ENCODE measurements around the gene CDK6.
"Not testable (repeated sequence)": the region's sequence is repeated elsewhere in the genome, so short reads cannot be mapped to it uniquely, and the experiment has no call there.

Gene CDK6

GRCh38 chr7:92626281-92626809 lies 210.0 kb downstream of the CDK6 start:
- intact Hi-C loops (cut with DNase I): loop anchor here (10.0 kb wide), 1 partner anchor 58 kb away; no protein-coding TSS in a partner anchor

GRCh38 chr7:92625617-92626016 lies 210.8 kb downstream of the CDK6 start:
- no peak for DNase-seq
- intact Hi-C loops (cut with DNase I): loop anchor here (10.0 kb wide), 1 partner anchor 59 kb away; no protein-coding TSS in a partner anchor

More at GRCh38 chr7:92626281-92626809, 210.0 kb downstream of the CDK6 start:
- no peak for DNase-seq

GRCh38 chr7:92624298-92624996 lies 211.9 kb downstream of the CDK6 start:
- DNase-seq: no peak
- intact Hi-C loops (cut with DNase I): loop anchor here (10.0 kb wide), 1 partner anchor 60 kb away; no protein-coding TSS in a partner anchor

GRCh38 chr7:92623544-92623943 lies 212.8 kb downstream of the CDK6 start:
- DNase-seq: no peak
- intact Hi-C loops (cut with DNase I): loop anchor here (10.0 kb wide), 1 partner anchor 61 kb away; no protein-coding TSS in a partner anchor

GRCh38 chr7:92622685-92623084 lies 213.7 kb downstream of the CDK6 start:
- intact Hi-C loops (cut with DNase I): loop anchor here (10.0 kb wide), 1 partner anchor 62 kb away; no protein-coding TSS in a partner anchor
- no peak for DNase-seq

- intact Hi-C loops (cut with DNase I): loop anchor here (10.0 kb wide), 1 partner anchor 63 kb away; no protein-coding TSS in a partner anchor
- DNase-seq: no peak
These were observed 214.3 kb downstream of the CDK6 start for GRCh38 chr7:92622030-92622429.

GRCh38 chr7:92621561-92622023 lies 214.8 kb downstream of the CDK6 start:
- intact Hi-C loops (cut with DNase I): loop anchor here (2.0 to 10.0 kb wide), 2 partner anchors 63 to 211 kb away; no protein-coding TSS in a partner anchor
- DNase-seq: no peak

GRCh38 chr7:92621026-92621540 lies 215.3 kb downstream of the CDK6 start:
- DNase-seq: peak in 40 of 42 donors; percentile 21 to 90 (median 76)
- intact Hi-C loops (cut with DNase I): loop anchor here (2.0 to 10.0 kb wide), 2 partner anchors 64 to 212 kb away; no protein-coding TSS in a partner anchor

- peak in 35 of 42 donors; percentile 28 to 89 (median 60) for DNase-seq
- intact Hi-C loops (cut with DNase I): no loop called here
These were observed 220.5 kb downstream of the CDK6 start for GRCh38 chr7:92615861-92616260.

GRCh38 chr7:92614660-92615174 lies 221.7 kb downstream of the CDK6 start:
- DNase-seq: peak; percentile 21 to 90 (median 74)
- intact Hi-C loops (cut with DNase I): no loop called here

GRCh38 chr7:92613720-92614119 lies 222.7 kb downstream of the CDK6 start:
- DNase-seq: no peak
- intact Hi-C loops (cut with DNase I): no loop called here

GRCh38 chr7:92613214-92613613 lies 223.2 kb downstream of the CDK6 start:
- DNase-seq: no peak
- intact Hi-C loops (cut with DNase I): no loop called here

GRCh38 chr7:92612501-92612900 lies 223.9 kb downstream of the CDK6 start:
- intact Hi-C loops (cut with DNase I): no loop called here
- no peak for DNase-seq

GRCh38 chr7:92611735-92612134 lies 224.6 kb downstream of the CDK6 start:
- peak in 9 of 42 donors; percentile 15 to 56 (median 45) for DNase-seq
- intact Hi-C loops (cut with DNase I): no loop called here

- DNase-seq: no peak
- intact Hi-C loops (cut with DNase I): no loop called here
These were observed 226.4 kb downstream of the CDK6 start for GRCh38 chr7:92609921-92610518.

- DNase-seq: peak in 32 of 42 donors; percentile 17 to 70 (median 46)
- intact Hi-C loops (cut with DNase I): no loop called here
These were observed 227.7 kb downstream of the CDK6 start for GRCh38 chr7:92608380-92609322.

- intact Hi-C loops (cut with DNase I): no loop called here
- DNase-seq: no peak
These were observed 229.4 kb downstream of the CDK6 start for GRCh38 chr7:92606985-92607384.

GRCh38 chr7:92604517-92604916 lies 231.9 kb downstream of the CDK6 start:
- DNase-seq; intact Hi-C loops (cut with DNase I): not testable (repeated sequence)

All from head of caudate nucleus (tissue), 42 donors.